Hepatocyte (in vitro differentiated cells): ENCODE data around the gene IBSP.

Experiments used
- EZH2 ChIP-seq: fragments of 200-600 bp; sonication (generic); IDR thresholded peaks from 2 replicates; pipeline ENCODE4 v1.6.1; 2016; ENCODE audit warnings: antibody characterized with exemption, mild to moderate bottlenecking, borderline replicate concordance
- TF ChIP-seq, protein P1 (sequence below): fragments of 200-600 bp; sonication (generic); IDR thresholded peaks from 2 replicates; pipeline ENCODE4 v1.5.1; 2016; ENCODE audit warnings: antibody characterized with exemption, mild to moderate bottlenecking; ENCODE audit not compliant: poor library complexity

DNA sequence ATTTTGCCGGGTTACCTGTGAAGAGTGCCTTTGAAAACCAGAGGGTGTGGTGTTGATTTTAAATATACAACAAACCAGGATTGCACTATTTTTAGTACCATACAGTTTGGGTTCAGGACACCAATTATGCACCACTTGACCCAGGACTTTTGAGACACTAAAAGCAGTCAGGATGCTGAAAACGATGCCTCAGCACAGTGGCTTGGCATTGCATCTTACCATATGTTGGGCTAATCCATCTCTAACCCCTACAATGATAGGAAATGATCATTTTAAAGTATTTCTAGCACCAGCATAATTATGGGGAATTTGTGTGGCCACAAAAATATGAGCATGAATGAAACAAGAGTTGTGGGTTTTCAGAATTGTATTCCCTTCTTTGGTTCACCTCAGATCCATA lies 4.1 kb downstream of the IBSP start:
- TF ChIP-seq, protein P1, sequence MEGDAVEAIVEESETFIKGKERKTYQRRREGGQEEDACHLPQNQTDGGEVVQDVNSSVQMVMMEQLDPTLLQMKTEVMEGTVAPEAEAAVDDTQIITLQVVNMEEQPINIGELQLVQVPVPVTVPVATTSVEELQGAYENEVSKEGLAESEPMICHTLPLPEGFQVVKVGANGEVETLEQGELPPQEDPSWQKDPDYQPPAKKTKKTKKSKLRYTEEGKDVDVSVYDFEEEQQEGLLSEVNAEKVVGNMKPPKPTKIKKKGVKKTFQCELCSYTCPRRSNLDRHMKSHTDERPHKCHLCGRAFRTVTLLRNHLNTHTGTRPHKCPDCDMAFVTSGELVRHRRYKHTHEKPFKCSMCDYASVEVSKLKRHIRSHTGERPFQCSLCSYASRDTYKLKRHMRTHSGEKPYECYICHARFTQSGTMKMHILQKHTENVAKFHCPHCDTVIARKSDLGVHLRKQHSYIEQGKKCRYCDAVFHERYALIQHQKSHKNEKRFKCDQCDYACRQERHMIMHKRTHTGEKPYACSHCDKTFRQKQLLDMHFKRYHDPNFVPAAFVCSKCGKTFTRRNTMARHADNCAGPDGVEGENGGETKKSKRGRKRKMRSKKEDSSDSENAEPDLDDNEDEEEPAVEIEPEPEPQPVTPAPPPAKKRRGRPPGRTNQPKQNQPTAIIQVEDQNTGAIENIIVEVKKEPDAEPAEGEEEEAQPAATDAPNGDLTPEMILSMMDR: no peak
- no peak for TF ChIP-seq EZH2
